ENCODE data around the gene GYG2.
"Not testable (repeated sequence)": the region's sequence is repeated elsewhere in the genome, so short reads cannot be mapped to it uniquely, and the experiment has no call there.

The GYG2 gene

DNA sequence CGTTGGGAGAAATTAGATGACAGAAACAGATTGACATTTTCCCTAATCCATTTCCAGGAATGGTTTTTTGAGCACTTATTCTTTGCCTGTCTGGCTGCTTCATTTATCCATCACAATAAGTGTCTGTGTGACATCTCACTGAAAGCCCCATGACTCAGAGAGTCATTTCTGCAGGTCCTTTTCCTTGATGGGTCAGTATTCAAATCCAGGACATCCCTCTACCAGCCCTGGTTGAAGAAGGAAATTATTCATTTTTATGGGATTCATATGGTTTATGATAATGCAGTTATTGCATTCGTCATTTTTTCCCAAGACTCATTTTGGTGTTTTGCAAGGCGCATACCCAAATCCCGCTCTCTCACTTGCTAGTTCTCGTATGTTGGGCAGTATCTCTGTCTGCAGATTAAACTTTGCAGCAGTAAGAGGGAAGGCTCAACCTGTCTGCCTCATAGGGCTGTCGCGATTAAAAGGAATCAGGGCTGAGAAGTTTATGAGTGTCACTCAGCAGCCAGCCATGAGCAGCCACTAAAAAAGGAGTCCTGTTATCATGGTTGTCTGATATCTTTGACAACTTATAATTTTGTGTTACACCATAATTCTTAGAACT, 44.0 kb downstream of the GYG2 start:
- DNase-seq (ENCODE audit: low spot score): no peak

DNA sequence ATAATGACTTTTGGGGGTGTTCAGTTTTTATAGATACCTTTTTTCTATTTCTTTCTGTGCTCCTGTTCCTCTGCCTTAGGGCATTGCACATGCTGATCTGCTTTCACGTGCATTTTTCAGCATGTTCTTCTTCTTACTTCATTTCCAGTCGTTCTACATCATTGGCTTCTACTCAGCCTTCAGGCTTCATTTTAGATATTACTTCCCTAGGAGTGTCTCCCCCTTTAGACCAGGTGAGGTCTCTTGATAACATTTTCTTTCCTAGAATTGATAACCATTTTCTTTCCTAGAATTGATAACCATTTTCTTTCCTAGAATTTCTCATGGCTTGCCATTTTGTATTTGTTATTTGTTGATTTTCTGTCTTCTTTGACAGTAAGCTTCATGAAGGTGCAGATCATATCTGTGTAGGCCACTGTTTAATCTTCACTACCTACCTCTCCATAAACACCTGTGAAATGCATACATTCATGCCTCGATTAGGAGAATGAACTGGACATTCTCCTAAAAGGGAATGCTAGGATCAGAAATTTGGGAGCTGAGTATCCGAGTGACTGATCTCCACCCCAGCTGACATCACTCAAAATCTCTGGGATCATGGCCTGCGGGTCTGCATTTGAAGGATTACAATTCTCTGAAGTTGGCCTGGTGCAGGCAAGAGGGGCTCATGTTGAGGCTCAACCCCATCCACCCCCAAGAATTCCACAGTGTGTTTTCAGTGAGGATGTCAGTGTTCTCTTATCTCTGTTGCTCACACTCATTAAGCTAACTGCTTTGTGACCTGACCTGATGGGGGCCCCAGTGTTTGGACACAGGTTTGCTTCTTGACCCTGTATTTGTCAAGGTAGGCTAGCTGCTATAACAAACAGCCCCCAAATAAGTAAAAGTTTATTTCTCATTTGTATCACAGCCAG, 45.7 kb downstream of the GYG2 start:
- no peak for DNase-seq (ENCODE audit: low spot score)

DNA sequence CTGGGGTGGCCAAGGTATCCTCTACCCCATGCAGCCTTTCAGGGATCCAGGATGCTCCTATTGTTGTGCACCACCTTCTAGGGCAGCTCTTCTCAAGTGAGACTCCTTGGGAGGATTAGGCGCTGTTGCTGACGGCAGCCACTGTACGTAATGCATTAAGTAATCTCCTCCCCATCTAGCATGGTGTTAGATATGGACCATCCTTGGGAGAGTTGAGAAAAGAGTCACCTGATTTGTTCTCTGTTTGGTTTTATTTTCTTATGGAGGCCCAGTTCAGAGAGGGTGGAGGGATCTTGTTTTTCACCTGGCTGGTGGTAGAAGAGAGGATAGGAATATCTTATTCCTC, 46.4 kb downstream of the GYG2 start:
- DNase-seq (ENCODE audit: low spot score): no peak

DNA sequence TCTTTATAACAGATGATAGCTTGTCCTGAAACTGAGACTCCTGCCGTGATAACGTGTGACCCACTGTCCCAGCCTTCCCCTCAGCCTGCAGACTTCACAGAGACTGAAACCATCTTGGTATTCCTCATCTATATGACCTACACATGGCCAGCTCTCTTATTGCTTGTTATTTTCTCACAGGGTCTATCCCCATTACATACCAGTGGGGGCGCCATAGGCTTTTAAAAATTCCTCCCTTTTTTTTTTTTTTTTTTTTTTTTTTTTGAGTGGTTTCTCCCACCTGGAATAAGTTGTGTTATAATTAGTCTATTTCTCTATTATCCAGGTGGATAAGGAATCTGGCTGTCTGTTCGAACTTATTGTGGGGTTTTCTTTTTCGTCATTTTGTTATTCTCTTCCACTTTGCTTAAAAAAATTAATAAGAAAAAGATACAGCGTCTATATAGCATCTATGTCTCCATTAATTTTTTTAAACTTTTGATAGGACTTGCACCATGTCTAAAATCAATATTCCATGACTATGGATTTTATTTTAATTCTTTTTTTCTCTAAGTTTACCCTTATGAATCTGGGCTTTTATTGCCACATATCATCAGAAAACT, 47.2 kb downstream of the GYG2 start:
- DNase-seq (ENCODE audit: low spot score): no peak

DNA sequence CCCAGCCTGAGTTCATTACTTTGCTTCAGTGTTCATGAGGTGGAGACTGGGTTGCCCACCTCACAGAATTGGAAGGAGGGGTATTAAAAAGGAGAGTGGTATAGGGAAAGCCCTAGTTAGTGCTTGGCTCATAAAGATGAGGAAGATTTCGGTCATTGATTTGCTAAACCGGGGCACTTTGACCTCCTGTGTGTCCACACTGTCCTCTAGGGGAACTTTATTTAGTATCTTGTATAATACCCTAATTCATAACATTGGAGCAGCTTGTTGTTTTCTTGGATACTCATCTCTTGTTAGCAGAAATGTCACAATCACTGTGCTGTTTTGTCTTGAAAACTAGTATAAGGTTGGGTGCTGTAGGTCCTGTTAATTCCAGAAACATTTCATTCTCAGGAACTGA, 49.8 kb downstream of the GYG2 start:
- DNase-seq (ENCODE audit: low spot score): no peak

DNA sequence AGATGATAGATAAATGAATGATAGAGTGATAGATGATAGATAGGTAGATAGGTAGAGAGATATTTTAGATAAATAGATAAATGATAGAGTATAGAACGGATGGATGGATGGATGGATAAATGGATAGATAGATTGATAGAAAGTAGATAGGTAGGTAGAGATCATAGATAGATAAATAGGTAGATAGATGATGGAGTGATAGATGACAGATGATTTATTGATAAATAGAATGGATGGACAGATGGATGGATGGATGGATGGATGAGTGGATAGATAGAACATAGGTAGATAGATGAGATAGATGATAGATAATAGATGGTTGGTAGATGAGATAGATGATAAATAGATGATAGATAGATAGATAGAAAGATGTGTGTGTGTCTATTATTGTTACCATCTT, 50.9 kb downstream of the GYG2 start:
- no peak for DNase-seq (ENCODE audit: low spot score)

DNA sequence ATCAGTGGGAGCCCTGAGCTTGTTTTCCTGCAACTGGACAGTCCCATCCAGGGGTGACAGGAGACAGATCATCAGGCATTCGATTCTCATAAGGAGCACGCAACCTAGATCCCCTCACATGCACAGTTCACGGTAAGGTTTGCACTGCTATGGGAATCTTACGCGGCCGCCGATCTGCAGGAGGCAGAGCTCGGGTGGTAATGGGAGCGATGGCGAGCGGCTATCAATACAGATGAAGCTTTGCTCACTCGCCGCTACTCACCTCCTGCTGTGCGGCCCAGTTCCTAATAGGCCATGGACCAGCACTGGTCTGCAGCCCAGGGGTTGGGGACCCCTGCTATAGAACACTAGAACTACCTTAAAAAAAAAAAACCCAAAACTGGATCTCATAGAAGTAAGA, 55.0 kb downstream of the GYG2 start:
- no peak for DNase-seq (ENCODE audit: low spot score)

DNA sequence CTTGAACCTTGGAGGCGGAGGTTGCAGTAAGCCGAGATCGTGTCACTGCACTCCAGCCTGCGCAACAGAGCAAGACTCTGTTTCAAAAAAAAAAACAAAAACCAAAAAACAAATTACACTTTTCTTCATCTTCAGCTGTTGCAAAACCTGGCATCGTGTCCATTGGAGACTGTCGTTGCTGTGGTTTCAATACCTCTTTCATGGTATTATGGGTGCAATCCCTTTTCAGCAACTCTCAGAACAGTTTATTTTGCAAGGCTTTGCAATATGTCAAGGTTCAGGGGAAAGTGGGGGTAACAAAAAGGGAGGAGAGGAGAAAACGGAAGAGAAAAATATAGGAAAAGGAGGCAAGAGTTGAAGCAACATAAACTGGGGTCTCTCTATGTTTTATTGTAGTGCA, 59.6 kb downstream of the GYG2 start:
- DNase-seq (ENCODE audit: low spot score): no peak

DNA sequence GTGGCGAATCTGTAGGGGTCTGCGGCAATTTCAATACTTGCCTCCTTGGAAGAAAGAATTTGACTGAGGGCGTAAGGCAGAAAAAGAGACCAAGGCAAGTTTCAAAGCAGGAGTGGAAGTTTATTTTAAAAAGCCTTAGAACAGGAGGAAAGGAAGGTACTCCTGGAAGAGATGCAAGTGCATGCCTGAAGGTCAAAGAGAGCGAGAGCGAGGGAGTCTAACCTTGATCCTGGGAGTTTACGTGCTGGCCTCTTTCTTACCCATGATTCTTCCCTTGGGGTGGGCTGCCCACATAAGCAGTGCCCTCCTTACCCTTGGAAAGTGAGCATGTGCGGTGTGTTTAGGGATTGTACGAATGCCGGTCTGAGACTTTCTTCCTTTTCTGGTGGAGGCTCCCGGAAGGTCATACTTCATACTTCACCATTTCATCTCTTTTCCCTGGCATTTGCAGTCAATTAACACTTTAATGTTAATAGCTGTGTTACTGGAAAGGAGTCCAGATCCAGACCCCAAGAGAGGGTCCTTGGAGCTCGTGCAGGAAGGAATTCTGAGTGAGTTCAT, 60.4 kb downstream of the GYG2 start:
- DNase-seq (ENCODE audit: low spot score): no peak

DNA sequence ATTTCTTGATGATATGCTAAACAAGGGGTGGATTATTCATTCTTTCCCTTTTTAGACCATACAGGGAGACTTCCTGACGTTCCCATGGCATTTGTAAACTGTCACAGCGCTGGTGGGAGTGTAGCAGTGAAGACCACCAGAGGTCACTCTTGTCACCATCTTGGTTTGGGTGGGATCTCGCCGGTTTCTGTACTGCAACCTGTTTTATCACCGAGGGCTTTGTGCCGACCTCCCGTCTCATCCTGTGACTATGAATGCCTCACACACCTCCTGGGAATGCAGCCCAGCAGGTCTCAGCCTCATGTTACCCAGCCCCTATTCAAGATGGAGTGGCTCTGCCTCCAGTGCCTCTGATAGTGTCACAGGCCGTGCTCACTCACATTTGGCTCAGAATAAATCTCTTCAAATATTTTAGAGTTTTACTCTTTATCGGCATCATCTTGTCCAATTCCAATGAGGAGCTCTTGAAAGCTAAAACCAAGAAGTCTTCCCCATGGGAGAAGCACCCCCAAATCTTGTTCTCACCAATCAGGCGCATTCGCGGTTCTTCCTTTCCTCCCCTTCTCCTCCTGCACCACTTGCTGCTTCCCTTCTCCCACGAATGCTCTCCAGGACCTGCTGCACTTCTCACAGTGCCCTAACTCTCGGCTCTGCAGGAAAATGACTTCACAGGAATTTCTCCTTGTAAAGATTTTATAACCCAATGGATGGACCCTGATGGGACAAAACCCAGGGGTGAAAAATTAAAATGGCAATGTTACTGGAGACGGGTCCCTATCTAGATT, 61.2 kb downstream of the GYG2 start:
- not testable (repeated sequence) for DNase-seq (ENCODE audit: low spot score)

DNA sequence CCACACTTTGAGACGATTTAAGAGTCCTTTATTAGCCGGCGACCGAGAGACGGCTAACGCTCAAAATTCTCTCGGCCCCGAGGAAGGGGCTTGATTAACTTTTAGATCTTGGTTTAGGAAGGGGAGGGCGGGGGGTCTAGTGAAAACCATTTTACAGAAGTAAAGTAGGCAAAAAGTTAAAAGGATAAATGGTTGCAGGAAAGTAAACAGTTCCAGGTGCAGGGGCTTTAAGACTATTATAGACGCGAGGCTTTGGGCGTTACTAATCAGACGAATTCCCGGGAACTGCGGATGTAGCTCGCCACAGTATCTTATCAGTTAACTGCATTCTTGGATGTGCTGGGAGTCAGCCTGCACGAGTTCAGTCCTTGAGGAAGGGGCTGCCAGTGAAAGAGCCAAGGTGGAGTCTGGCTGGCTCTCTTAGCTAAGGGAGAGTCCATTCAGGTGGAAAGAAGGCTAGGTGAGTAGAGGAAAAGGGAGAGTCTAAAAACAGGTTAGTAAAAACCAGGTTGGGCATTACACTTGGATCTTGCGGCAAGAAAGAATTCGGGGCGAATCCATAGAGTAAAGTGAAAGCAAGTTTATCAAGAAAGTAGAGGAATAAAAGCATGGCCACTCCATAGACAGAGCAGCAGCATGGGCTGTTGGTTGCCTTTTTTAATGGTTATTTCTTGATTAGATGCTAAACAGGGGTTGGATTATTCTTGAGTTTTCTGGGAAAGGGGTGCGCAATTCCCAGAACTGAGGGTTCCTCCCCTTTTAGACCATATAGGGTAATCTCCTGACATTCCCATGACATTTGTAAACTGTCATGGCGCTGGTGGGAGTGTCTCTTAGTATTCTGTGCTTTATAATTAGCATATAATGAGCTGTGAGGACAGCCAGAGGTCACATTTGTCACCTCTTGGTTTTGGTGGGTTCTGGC, 62.1 kb downstream of the GYG2 start:
- DNase-seq (ENCODE audit: low spot score): not testable (repeated sequence)

DNA sequence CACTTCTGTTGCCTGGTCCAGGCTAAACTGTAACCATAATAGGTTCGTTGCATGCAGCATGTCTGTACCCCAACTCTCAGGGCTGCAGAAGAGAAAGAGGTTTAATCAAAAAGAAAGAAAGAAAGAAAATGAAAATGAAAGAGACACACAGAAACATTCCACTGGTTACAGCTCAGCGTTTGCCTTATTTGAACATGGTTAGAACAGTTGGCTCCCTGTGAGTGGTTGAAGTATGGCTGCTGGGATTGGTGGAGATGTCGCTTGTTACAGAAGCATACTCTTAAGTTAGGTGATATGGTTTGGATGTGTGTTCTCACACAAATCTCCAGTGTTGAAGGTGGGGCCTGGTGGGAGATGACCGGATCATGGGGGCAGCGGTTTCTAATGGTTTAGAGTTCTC, 64.1 kb downstream of the GYG2 start:
- no peak for DNase-seq (ENCODE audit: low spot score)

DNA sequence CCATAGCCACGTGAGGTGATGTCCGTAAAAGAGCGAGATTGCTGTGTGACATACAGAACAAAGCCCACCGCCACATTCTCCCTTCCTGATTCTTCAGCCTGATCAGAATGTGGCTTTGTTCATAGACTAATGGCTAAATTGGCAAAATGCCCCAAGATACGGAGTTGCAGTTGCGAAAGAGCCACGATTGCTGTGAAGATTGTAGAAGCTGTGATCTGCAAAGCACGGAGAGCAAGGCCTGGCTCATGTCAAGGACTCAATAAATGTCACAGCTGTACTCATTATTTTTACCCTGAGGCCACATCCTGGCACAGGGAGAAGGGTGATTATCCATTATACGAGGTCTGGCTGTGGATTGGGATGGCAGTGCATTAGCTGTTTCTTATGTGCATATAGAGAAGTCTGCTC, 66.2 kb downstream of the GYG2 start:
- DNase-seq (ENCODE audit: low spot score): no peak

DNA sequence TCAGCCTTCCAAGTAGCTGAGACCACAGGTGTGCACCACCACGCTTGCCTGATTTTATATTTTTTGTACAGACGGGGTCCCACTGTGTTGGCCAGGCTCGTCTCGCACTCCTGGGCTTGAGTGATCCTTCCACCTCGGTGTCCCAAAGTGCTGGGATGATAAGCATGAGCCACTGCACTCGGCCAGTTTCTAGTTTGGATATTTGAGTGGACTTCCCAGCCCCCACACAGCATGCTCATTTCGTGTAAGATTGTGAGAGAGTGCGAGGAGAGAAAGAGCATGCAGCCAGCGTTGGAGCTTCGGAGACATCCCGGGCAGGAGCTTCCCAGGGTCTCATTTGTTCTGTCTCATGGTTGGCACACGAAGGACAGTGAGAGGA, 68.6 kb downstream of the GYG2 start:
- no peak for DNase-seq (ENCODE audit: low spot score)

DNA sequence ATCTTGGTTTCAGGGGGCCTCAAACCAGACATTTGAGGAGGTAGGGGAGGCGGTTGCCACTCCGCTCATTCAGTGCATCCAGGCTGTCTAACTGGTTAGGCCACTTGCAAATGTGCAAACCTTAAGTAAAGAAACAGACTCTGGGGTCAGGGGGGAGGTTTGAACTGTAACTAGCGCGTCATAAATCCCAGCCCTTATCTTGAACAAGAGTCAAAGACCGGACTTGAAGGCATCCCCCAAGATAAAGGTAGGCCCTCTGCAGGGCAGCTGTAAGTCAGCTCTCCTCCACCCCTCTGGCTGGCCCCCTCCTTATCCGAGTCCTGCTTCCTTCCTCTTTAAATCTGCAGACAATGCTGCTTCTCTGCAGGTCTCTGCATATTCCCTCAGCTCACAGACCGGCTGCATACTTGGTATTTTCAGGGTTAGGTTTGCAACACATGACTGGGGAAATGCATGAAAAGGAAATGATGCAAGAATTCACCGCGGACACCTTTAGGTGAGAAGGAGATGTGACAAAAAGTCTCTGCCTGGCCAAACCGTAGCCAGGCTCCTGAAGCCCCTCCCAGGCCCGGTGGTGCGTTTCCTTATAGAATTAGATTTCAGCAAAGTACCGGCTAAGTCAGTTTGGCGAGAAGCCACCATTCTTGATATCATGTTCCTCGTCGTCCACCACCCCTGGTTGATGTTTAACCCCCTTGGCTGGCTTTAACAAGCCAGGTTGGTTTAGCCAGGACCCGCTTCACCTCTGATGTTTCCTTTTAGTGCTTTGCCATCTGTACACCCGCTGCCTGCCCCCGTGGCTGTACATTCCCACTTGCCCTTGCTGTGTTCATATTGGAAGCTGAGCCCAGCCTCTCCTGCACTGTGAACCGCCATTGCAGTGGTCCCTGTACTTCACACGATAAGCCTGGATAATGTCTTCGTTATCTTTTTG, 69.2 kb downstream of the GYG2 start:
- DNase-seq (ENCODE audit: low spot score): not testable (repeated sequence)

DNA sequence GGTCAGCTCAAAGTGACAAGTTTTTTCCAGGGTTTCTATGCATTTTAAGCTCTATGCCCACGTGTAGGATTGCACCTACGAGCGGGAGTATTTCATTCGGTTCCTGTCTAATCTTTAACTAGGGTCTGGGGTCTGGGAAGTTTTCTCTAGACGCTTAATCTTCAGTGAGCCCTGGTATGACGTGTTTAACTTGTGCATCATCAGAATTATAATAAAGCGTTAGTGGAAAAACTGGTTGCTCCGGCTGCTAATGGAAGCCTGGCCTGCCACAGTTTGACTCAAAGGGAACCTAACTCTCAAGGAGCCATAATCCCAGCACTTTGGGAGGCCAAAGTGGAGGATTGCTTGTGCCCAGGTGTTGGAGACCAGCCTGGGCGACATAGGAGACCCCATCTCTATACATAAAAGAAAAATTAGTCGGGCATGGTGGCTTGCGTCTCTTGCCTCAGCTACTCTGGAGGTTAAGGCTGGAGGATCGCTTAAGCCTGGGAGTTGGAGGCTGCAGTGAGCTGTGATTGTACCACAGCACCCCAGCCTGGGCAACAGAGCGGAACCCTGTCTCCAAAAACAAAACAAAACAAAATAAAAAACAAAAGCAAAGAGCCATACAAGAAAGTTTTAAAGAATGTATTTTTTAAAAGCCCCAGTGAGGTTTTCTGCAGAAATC, 70.2 kb downstream of the GYG2 start:
- DNase-seq (ENCODE audit: low spot score): no peak

DNA sequence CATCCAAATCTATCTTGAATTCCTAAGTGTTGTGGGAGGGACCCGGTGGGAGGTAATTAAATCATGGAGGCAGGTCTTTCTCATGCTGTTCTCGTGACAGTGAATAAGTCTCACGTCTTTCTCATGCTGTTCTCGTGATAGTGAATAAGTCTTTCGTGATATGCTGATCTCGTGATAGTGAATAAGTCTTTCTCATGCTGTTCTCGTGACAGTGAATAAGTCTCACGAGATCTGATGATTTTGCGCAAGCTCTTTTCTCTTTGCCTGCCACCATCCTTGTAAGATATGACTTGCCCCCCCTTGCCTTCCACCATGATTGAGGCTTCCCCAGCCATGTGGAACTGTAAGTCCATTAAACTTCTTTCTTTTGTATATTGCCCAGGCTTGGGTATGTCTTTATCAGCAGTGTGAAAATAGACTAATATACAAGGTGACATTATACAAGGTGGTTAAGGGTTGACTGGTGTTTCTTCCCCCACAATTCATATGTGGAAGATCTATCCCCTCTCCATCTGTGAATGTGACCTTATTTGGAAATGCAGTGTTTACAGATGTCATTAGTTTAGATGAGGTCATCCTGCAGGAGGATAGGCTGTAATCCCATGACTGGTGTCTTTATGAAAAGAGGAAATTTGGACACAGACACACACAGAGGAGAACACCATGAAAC, 72.8 kb downstream of the GYG2 start:
- DNase-seq (ENCODE audit: low spot score): no peak

DNA sequence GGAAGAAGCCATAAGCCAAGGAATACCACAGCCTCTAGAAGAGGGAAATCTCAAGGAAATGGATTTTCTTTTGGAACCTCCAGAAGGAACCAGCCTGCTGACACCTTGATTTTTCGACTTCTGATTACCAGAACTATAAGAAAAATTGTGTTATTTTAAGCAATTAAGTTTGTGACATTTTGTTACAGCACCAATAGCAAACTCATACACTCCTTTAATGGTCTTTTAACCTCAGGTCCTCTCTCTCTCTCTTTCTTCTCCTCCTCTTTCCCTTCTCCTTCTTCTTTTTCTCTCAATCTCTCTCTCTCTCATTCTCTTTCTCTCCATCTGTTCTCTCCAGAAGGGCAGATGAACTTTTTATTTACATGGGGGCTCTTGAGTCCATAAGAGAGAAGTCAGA, 74.1 kb downstream of the GYG2 start:
- no peak for DNase-seq (ENCODE audit: low spot score)

DNA sequence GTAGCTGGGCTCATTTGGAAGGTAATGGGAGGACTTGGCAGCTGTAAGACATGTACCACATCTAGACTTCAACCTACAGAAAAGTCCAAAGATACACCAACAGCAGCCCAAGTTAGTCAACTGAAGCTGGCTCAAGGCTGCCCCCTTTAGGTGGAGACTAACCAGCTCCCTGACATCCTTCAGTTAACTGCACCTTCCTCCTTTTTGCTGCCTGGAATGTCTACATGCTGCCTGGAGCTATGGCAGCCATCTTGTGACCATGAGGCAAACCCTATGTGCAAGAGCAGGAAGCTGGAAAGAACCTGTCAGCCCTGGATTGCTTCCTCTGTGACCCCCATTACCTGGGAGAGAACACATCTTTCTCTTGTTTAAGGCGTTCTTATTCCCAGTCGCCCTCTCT, 74.6 kb downstream of the GYG2 start:
- no peak for DNase-seq (ENCODE audit: low spot score)

Data from cerebellar cortex (tissue), 1 donor.